ENCODE results near the gene HSF4. TPM values are rescaled to one million over a fixed set of nuclear protein-coding genes. Genes with fewer than 3 reads are reported as not detected.

HSF4 gene
- polyA plus RNA-seq, 4 donors: 1.4 to 5.7 (median 2.3) TPM

- DNase-seq (ENCODE audit: low read depth in 4 of 4, low spot score in 3 of 4): no peak
Measured at GRCh38 chr16:67198238-67198734, 33.7 kb downstream of the HSF4 start.

GRCh38 chr16:67199011-67199807 lies 34.7 kb downstream of the HSF4 start, which contains the start of gene ELMO3:
Gene ELMO3 (plus strand): TSS chr16:67199131. CDS start chr16:67199327, 196 bp downstream.
- DNase-seq (ENCODE audit: low read depth in 4 of 4, low spot score in 3 of 4): no peak

- no peak for DNase-seq (ENCODE audit: low read depth in 4 of 4, low spot score in 3 of 4)
Measured at GRCh38 chr16:67199808-67200198, 35.3 kb downstream of the HSF4 start.

GRCh38 chr16:67200491-67200890 lies 35.9 kb downstream of the HSF4 start:
- no peak for DNase-seq (ENCODE audit: low read depth in 4 of 4, low spot score in 3 of 4)

GRCh38 chr16:67201411-67202345 lies 37.1 kb downstream of the HSF4 start:
- no peak for DNase-seq (ENCODE audit: low read depth in 4 of 4, low spot score in 3 of 4)

- DNase-seq (ENCODE audit: low read depth in 4 of 4, low spot score in 3 of 4): no peak
Measured at GRCh38 chr16:67202426-67202825, 37.9 kb downstream of the HSF4 start.

- no peak for DNase-seq (ENCODE audit: low read depth in 4 of 4, low spot score in 3 of 4)
Measured at GRCh38 chr16:67202956-67203493, 38.5 kb downstream of the HSF4 start.

- no peak for DNase-seq (ENCODE audit: low read depth in 4 of 4, low spot score in 3 of 4)
Measured at GRCh38 chr16:67204076-67204475, 39.5 kb downstream of the HSF4 start.

- no peak for DNase-seq (ENCODE audit: low read depth in 4 of 4, low spot score in 3 of 4)
Measured at GRCh38 chr16:67206129-67206837, 41.7 kb downstream of the HSF4 start.

GRCh38 chr16:67206838-67207248 lies 42.3 kb downstream of the HSF4 start:
- DNase-seq (ENCODE audit: low read depth in 4 of 4, low spot score in 3 of 4): no peak

GRCh38 chr16:67207249-67208091 lies 42.9 kb downstream of the HSF4 start:
- no peak for DNase-seq (ENCODE audit: low read depth in 4 of 4, low spot score in 3 of 4)

- DNase-seq (ENCODE audit: low read depth in 4 of 4, low spot score in 3 of 4): no peak
Measured at GRCh38 chr16:67208154-67208896, 43.8 kb downstream of the HSF4 start.

- DNase-seq (ENCODE audit: low read depth in 4 of 4, low spot score in 3 of 4): no peak
Measured at GRCh38 chr16:67209565-67209964, 45.0 kb downstream of the HSF4 start.

GRCh38 chr16:67210069-67210937 lies 45.8 kb downstream of the HSF4 start:
- no peak for DNase-seq (ENCODE audit: low read depth in 4 of 4, low spot score in 3 of 4)

- DNase-seq (ENCODE audit: low read depth in 4 of 4, low spot score in 3 of 4): no peak
Measured at GRCh38 chr16:67211674-67212073, 47.1 kb downstream of the HSF4 start.

GRCh38 chr16:67212766-67213165 lies 48.2 kb downstream of the HSF4 start:
- DNase-seq (ENCODE audit: low read depth in 4 of 4, low spot score in 3 of 4): no peak

GRCh38 chr16:67213197-67214019 lies 48.9 kb downstream of the HSF4 start:
- DNase-seq (ENCODE audit: low read depth in 4 of 4, low spot score in 3 of 4): no peak
